ENCODE data around the gene AP5B1. TPM values are rescaled to one million over a fixed set of nuclear protein-coding genes. Genes with fewer than 3 reads are reported as not detected.

Gene AP5B1
- total and polyA plus RNA-seq, 2 of the 8 experiments (the other 6 are each of a cell fraction or from before 2014, with no cell fraction given), result 7.6 to 10.0 TPM

GRCh38 chr11:65778901-65779668, 1.7 kb downstream of the AP5B1 start:
- Histone ChIP-seq H4K8ac (ENCODE audit: extremely low read depth, insufficient read depth, low read length) (peak overlapping the region; percentile 80; the same call in 1 of the 2 replicates), H3K23me2 (ENCODE audit: low read depth, low read length) (peaks cover 4% of the 10 kb centered on the region; the same call in 1 of the 2 replicates), H2BK120ac (replicated peaks; ENCODE audit: low read depth, low read length) (no peak overlapping the region), H3K4ac (replicated peaks; ENCODE audit: insufficient read length, low read depth, low read length) (no peak overlapping the region), H4K20me1 (replicated peaks in 1 of 2; ENCODE audit: control insufficient read depth in 1 of 2, insufficient read depth in 2 of 2, low read length in 2 of 2) (peaks cover 1 to 16% of the 10 kb centered on the region in 2 experiments), H2AK5ac (ENCODE audit: low read depth, low read length) (no peak overlapping the region), H3K23ac (ENCODE audit: insufficient read length) (no peak overlapping the region), H3K79me1 (ENCODE audit: low read depth, low read length) (0 out of 2 replicates have a peak, but pooled peaks cover 2% of the 10 kb centered on the region), H3K27ac (ENCODE audit: low read depth, low read length) (no peak overlapping the region), H4K5ac (ENCODE audit: insufficient read length, low read depth, low read length) (no peak overlapping the region), H3K9ac (replicated peaks in 1 of 4; ENCODE audit: extremely low read depth in 1 of 4, low read depth in 3 of 4, low read length in 3 of 4) (no peak overlapping the region), H2BK12ac (ENCODE audit: low read depth, low read length) (peak overlapping the region; percentile 60; the same call in 1 of the 2 replicates), H3K4me3 (ENCODE audit: extremely low read depth in 1 of 4, insufficient read depth in 2 of 4, low read depth in 3 of 4, low read length in 4 of 4) (peak overlapping the region in 1 of 4 experiments; percentile 89; a peak in 2 of 8 replicates), H3K4me2 (ENCODE audit: insufficient read depth in 1 of 2, low read depth in 2 of 2, low read length in 2 of 2) (peak overlapping the region in 1 of 2 experiments; percentile 95; a peak in 2 of 4 replicates), H2AFZ (ENCODE audit: low read length) (no peak overlapping the region), H3K18ac (ENCODE audit: extremely low read depth, low read length) (no peak overlapping the region; the same call in 1 of the 2 replicates), H2BK20ac (ENCODE audit: low read length) (no peak overlapping the region), H3K9me3 (ENCODE audit: insufficient read depth in 2 of 2, low read depth in 1 of 2, low read length in 1 of 2) (no peaks in the 10 kb centered on the region), H3K36me3 (ENCODE audit: control insufficient read depth in 2 of 4, insufficient read depth in 4 of 4, low read length in 3 of 4) (peaks cover 0 to 11% (median 0%) of the 10 kb centered on the region in 4 experiments; a peak in 3 of 8 replicates), H3K4me1 (replicated peaks in 1 of 4; ENCODE audit: control insufficient read depth in 3 of 4, insufficient read depth in 4 of 4, low read length in 3 of 4) (peaks cover 0 to 14% (median 3%) of the 10 kb centered on the region in 4 experiments; a peak in 6 of 7 replicates), H2BK15ac (ENCODE audit: low read length) (no peak overlapping the region), H2BK5ac (ENCODE audit: low read depth, low read length) (peak overlapping the region; percentile 52; the same call in 1 of the 2 replicates), H3K79me2 (ENCODE audit: control insufficient read depth in 1 of 2, insufficient read depth in 2 of 2, low read length in 2 of 2) (no peaks in the 10 kb centered on the region), H3K27me3 (replicated peaks in 1 of 4; ENCODE audit: control insufficient read depth in 3 of 4, extremely low read depth in 1 of 4, insufficient read depth in 3 of 4, low read length in 3 of 4) (peaks cover 0 to 15% (median 11%) of the 10 kb centered on the region in 4 experiments; a peak in 4 of 7 replicates), H3K56ac (replicated peaks; ENCODE audit: insufficient read length, low read depth, low read length) (no peak overlapping the region), H3K14ac (ENCODE audit: insufficient read length) (no peak overlapping the region), H4K91ac (replicated peaks; ENCODE audit: insufficient read length, low read length) (no peak overlapping the region)
- FAIRE-seq, result no peak
- ChIA-PET CTCF (ENCODE audit: partially characterized antibody) (interaction anchor here (0.6 to 13.2 kb wide), 45 partner anchors 9 to 443 kb away, joined by 3 to 347 read pairs (median 5); partner anchors contain the start of genes CCDC85B, EFEMP2, FIBP and KAT5), POLR2A (ENCODE audit: partially characterized antibody) (interaction anchor here (0.7 to 2.3 kb wide), 14 partner anchors 9 to 126 kb away, joined by 3 to 7 read pairs (median 5); partner anchors contain the start of gene MUS81)
- 95% methylated on average over 20 of the region's 25 CpGs; no CpG with 5 or more reads in 1 of the 2 experiments for WGBS, 2 experiments (ENCODE audit: extremely low coverage in 1 of 2, insufficient coverage in 1 of 2, insufficient read length in 1 of 2, insufficient replicate concordance in 2 of 2, low coverage in 1 of 2, low lambda C conversion rate in 2 of 2, missing lambda C conversion rate in 1 of 2)
- no peak for DNase-seq (ENCODE audit: low read depth in 1 of 2, low spot score in 2 of 2)
- TF ChIP-seq SIN3A (conservative IDR thresholded peaks at IDR 0.05 in 1 of 2, IDR thresholded peaks at IDR 0.05 in 1 of 2; ENCODE audit: low read depth in 1 of 2, low read length in 2 of 2) (no peak), GTF2F1 (IDR thresholded peaks at IDR 0.05; ENCODE audit: borderline replicate concordance, low read depth, low read length) (no peak), CREB1 (IDR thresholded peaks at IDR 0.05) (no peak), BCL11A (IDR thresholded peaks at IDR 0.05; ENCODE audit: low read depth in 2 of 2, low read length in 2 of 2) (no peak), RNF2 (IDR thresholded peaks at IDR 0.05; ENCODE audit: borderline replicate concordance, low read depth, low read length, missing control alignments, poor library complexity, severe bottlenecking) (no peak), ATF2 (IDR thresholded peaks at IDR 0.05; ENCODE audit: low read length) (no peak), TCF12 (IDR thresholded peaks at IDR 0.05; ENCODE audit: low read depth, low read length) (no peak), CTBP2 (IDR thresholded peaks at IDR 0.05; ENCODE audit: borderline replicate concordance, insufficient read depth, insufficient read length, low read length) (no peak)
